GM19438 (cell line): Measurements from ENCODE around the gene DNAJC3.
"Not testable (repeated sequence)": the region's sequence is repeated elsewhere in the genome, so short reads cannot be mapped to it uniquely, and the experiment has no call there.

Experiments used
- ATAC-seq: cut with Tn5 transposase; IDR thresholded peaks from one replicate; pipeline ENCODE4 v1.9.1; 2021; ENCODE audit warnings: low read depth; ENCODE audit not compliant: unreplicated experiment

Gene DNAJC3

DNA sequence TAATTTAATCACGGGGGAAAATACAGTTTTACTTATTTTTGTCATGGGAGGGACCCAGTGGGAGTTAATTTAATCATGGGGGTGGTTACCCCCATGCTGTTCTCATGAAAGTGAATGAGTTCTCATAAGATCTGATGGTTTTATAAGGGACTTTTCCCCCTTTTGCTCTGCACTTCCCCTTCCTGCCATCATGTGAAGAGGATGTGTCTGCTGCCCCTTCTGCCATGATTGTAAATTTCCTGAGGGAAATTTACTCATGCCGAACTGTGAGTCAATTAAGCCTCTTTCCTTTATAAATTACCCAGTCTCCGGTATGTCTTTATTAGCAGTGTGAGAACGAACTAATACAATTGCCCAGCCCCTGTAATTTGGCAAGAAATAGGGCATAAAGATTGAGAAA lies 35.9 kb downstream of the DNAJC3 start:
- ATAC-seq, result not testable (repeated sequence)

DNA sequence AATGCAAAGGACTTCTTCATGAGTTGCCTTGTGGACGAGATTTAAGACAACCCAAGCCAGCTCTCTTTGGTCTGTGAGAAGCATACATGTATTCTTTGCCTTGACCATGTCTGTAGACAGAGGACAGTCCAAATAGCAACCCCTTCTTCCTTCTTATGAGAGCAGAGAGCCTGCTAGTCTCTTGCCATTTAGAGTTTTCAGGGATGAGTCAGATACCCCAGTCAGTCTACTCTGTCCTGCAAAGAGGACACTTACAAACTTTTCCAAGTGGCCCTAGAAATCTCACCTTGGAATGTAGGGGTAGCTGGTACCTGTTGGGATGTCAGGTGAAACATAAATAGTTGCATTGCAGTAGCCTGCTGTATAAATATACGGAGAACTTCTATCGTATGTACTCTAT lies 36.7 kb downstream of the DNAJC3 start:
- no peak for ATAC-seq

DNA sequence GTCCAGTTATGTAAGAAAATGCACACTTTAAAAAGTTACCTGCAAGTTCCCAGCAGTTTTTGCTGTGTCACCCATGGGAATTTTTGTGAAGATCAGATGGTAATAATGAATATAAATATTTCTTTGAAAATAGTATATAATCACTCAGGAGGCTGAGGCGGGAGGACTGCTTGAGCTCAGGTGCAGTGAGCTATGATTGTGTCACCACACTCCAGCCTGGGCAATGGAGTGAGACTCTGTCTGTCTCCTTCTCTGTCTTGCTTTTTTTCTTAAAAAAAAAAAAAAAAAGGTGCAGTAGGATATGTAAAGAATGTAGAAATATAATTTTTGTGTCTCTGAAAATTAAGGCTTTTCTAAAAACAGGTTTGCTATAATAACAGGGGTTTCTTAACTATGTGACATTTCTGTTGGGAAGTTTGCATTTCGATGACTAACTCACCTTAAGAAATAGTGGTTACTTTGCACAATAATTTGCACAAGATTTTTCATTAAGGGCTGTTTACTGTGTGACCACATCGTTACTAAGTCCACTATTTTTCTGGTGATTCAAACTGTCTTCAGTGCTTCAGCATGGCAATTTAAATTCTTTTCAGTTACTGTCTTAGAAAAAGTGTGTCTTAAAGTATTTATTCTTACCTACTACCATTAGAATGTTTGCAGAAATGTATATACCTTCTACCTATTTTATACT lies 37.3 kb downstream of the DNAJC3 start:
- no peak for ATAC-seq

DNA sequence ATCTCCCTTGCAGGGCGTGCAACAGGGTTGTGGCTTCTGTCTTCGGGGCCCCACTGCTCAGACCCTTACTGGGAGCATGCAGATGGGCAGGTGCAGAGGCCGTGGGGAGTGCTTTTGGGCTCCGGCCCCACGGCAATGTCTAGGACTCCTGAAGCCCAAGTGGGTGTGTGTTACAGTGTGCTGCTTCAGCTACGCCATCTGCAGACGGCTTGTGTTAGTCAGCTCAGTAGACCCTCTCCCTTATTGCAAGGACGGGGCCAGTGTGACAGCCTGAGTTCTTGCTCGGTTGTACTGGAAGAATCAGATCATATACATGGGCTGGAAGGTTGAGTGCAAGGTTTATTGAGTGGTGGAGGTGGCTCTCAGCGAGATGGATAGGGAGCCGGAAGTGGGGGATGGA lies 39.3 kb downstream of the DNAJC3 start:
- ATAC-seq, result no peak

DNA sequence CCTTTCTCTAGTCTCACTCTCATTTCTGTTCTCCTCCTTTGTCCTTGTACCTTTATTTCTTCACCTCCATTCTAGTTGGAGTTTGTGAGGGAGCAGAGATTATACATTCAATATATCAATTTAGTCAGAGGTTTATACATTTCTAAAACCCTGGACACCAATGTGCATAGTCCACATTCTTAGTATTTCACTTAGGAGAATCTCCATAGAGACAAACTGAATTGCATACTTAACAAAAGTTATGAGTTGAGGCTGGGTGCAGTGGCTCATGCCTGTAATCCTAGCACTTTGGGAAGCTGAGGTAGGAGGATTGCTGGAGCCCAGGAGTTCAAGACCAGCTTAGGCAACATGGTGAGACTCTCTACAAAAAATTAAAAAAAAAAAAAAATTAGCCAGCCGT lies 45.3 kb downstream of the DNAJC3 start:
- ATAC-seq, result no peak

DNA sequence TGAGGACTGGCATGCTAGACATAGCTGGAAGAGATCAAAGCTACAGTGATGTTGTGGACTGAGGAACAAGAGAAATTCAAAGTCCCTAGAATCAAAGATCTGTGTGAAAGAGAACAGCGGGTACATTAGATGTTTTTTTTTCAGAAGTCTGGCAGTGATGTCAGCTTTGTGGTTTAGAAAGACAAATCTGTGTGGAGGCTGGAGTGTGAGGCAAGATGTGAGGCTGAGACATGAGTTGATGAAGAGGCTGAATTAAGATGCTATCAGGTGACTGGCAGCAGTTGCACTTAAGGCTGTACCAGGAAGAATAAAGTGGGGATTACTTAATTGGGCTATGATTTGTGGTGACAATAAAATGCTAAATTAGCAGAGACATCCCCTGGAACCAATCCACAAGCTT lies 46.5 kb downstream of the DNAJC3 start:
- ATAC-seq, result no peak

DNA sequence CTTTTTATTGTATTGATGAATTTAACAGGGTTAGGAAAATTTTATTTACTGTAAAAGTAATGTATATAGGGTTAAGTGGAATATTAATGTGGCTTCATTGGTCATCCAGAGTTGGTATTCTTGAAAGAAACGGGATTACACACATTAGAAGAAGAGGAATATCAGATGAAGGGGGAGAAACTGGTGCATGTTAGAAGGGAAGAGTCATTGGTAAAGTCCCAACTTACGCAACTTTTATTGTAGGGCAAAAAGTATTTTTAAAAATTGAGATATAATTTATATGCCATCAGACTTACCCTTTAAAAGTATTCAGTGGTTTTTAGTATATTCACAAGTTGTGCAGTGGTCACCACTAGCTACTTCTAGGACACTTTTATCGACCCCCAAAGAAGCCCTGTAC lies 47.3 kb downstream of the DNAJC3 start:
- ATAC-seq, result no peak

DNA sequence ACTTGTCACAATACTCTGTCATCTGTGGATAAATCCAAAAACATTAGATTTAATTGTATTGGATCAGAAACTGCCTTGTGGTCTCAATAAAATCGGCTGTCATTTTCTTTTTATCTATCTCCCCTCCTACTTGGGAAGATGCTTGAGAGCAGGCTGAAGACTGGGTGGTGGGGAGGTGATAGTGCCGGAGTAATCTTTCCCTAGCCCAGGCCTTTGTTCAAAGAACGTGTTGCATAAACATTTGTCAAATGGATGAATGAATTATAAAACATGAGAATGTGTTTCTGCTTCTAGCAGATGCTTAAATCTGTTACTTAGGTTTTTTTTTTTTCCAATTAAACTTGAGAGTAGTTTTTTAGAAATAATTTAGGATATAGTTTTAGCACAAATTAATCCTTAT lies 49.9 kb downstream of the DNAJC3 start:
- ATAC-seq, result no peak

DNA sequence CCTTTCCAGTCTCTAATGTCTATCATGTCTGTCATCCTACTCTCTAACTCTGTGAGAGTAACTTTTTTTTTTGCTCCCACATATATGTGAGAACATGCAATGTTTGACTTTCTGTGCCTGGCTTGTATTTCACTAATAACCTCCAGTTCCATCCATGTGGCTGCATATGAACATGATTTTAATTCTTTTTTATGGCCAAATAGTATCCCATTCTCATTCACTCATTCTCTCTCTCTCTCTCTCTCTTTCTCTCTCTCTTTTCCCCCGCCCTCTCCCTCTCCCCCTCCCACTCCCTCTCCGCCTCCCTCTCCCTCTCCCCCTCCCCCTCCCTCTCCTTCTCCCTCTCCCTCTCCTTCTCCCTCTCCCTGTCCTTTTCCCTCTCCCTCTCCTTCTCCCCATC lies 52.0 kb downstream of the DNAJC3 start:
- ATAC-seq, result no peak

DNA sequence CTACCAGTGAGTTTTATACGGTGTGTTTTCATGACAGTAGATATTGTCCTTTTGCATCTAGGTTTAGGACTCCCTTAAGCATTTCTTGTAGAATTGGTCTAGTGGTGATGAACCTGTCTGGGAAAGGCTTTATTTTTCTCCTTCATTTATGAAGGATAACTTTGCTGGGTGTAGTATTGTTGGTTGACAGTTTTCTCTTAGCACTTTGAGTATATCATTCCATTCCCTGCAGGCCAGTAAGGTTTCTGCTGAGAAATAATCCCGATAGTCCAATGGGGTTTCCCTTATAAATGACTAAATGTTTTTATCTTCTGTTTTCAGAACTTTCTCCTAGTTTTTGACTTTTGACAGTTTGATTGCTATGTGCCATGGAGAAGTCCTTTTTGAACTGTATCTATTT lies 57.2 kb downstream of the DNAJC3 start:
- ATAC-seq, result no peak

DNA sequence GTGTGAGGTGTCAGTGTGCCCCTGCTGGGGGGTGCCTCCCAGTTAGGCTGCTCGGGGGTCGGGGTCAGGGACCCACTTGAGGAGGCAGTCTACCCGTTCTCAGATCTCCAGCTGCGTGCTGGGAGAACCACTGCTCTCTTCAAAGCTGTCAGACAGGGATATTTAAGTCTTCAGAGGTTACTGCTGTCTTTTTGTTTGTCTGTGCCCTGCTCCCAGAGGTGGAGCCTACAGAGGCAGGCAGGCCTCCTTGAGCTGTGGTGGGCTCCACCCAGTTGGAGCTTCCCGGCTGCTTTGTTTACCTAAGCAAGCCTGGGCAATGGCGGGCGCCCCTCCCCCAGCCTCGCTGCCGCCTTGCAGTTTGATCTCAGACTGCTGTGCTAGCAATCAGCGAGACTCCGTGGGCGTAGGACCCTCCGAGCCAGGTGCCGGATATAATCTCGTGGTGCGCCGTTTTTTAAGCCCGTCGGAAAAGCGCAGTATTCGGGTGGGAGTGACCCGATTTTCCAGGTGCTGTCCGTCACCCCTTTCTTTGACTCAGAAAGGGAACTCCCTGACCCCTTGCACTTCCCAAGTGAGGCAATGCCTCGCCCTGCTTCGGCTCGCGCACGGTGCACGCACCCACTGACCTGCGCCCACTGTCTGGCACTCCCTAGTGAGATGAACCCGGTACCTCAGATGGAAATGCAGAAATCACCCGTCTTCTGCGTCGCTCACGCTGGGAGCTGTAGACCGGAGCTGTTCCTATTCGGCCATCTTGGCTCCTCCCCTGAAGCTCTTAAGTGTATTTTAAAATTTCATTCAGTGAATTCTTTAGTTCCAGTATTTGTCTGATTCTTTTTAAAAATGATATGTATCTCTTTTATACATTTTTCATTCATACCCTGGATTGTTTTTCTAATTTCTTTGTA lies 63.4 kb downstream of the DNAJC3 start:
- ATAC-seq, result not testable (repeated sequence)

DNA sequence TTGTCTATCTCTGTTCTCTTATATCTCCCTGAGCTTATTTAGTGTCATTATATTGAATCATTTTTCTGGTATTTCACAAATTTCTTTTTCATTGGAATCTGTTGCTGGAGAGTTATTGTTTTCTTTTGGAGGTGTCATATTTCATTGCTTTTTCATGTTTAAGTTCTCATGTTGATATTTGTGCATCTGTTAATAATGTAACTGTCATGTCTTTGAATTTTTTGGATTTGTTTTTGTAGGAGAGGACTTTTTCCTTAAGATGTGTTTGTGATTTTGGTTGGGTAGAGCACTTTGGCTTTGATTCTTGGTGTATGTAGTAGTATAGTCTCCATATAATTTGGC lies 64.0 kb downstream of the DNAJC3 start:
- ATAC-seq, result no peak

DNA sequence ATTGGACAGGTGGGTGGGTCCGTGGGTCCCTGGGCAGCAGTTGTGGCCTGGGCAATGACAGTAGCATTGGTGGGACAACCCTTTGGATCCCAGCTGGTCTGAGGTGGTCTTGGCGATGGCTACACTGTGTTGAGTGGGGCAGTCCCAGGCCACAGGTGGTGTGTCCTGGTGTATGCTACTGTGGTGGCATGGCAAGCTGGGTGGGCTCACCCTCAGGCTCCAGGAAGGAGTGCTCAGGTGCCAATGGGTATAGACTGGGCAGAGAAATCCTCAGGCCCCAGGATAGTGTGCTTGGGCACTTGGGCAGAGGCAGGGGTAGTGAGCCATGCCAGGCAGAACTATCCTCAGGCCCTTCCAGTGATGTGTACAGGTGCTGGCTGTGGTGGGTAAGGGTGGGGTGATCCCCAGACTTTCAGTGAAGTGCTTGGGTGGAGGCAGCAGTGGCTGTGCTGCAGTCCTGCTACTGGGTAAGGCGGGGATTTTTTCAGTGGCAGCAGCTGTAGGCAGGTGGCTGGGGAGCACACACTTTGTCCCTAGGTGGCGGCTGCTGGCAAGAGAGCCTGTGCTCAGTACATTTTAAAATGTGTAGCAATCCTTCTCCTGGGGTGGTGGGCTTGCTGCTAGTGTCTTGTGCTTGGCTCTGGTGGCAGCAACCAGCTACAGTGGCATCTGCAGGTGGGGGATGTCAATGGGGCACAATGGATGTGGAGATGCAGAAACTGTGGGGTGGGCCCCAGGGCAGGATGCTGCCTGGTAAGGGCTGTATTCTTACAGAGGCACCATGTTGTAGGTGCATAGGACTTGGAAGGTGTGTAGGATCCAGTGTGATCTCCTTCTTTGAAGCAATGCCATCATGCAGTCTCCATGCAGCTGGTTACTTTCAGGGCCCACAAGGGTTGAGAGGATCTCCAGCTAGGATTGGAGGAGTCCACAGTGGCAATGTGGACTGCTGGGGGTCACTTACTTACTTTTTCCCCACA lies 64.9 kb downstream of the DNAJC3 start:
- ATAC-seq, result no peak

DNA sequence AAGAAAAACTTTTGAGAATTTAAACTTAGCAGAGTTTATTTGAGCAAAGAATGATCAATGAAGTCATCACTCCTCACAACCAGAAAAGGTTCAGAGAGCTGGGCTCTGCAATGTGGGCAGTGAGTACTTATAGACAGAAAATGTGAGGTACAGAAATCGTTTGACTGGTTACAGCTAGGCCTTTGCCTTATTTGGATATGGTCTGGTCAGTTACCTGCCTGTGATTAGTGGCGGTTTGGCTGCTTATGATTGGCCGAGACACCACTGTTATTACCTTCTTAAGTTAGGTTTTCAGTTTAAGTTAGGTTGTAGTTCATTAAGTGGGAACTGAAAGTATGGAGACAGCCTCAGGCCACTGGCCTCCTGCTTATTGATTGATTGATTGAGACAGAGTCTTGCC lies 66.3 kb downstream of the DNAJC3 start:
- no peak for ATAC-seq

DNA sequence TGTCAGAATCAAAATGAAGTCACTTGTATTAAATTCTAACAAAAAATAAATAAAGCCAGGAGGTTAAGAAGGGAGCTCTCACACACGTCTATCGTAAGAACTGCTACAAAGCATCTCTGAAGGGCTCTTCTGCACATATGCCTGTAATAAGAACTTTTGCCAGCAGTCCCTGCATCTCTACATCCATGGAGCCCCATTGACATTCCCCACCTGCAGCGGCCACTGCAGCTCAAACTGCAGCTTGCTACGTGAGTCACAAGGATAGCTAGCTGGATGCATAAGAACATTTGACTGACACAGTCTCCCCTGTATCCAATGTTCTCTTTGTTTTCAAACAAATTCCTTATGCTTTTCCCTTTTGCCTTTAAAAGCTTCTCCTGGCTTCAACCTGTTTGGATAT lies 68.3 kb downstream of the DNAJC3 start:
- no peak for ATAC-seq

DNA sequence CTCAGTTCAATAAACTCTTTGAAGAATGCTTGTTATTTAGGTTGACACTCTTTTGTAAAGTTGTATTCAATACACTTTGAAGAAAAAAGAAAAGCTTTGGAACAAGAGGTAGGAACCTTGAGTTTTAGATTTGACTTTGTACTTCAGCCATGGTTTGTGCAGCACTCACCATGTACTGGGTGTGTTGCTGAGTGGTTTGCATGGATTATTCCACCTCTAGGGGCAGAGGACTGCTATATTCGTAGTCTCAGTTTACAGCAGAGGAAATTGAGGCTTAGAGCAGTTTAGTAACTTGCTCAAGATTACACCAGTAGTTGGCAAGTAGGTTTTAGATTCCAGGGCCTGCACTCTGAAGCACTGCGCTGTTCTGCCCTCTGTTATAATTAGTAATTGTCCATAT lies 68.8 kb downstream of the DNAJC3 start:
- ATAC-seq, result no peak

DNA sequence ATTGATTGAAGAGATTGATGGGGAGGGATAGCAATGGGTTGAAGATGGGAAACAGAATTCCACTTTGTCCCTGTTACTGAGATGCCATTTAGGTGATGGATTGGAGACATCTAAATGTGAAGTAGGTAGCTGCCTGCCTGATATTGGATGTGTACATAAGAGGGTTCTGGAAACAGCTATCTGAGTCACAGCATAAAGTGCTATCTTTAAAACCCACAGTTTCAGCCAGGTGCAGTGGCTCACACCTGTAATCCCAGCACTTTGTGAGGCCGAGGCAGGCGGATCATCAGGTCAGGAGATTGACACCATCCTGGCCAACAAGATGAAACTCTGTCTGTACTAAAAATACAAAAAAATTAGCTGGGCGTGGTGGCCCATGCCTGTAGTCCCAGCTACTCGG lies 72.6 kb downstream of the DNAJC3 start:
- ATAC-seq, result no peak

DNA sequence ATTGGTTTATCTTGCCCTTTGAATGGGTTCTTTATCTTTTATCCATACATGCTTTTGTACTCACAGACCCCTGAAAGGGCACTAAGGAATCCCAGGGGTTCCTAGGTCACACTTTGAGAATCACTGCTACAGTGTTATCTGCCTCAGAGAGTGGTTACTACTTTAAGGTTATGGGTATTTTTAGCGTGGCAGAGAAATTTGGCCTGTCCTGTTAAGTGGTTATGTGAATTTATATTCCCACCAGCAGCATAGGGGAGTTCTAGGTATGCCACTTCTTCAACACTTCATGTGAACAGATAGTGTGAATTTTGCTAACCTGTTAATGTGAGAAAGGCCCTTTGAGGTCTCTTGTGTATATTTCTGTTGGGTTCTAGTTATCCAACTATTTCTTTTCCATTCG lies 75.7 kb downstream of the DNAJC3 start:
- ATAC-seq, result no peak

DNA sequence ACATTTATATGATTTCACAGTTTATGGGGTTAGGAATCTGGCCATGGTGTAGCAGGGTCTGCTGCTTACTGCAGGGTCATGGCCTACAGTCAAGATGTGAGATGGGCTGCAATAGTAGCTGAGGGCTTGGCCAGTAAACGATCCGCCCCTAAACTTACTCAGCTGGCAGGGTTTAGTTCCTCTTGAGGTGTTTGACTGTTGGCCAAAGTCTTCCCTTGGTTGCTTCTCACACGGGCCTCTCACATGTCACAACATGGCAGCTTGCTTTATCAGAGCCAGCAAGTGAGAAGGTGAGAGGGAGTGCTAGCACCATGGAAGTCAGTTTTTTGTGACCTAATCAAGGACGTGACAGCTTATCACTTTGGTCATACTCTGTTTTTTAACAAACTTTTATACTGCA lies 77.1 kb downstream of the DNAJC3 start:
- no peak for ATAC-seq

DNA sequence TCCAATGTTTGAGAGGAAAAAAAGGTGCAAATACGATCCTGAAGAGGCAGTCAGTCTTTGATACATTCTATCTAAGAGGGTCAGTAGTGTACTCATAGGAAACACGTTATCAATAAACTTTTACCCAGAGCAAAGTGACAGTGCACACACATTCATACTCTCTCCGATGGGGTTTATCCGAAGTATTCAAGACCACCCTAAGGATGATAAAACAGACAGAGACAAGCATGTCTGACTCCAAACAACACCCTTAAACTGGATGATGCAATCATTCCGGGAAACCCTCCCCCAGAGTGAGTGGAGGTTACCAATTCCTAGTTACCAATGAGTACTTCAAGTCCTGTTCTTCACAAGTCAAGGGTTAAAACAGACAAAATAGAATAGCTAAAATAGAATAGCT lies 79.1 kb downstream of the DNAJC3 start:
- ATAC-seq, result no peak

DNA sequence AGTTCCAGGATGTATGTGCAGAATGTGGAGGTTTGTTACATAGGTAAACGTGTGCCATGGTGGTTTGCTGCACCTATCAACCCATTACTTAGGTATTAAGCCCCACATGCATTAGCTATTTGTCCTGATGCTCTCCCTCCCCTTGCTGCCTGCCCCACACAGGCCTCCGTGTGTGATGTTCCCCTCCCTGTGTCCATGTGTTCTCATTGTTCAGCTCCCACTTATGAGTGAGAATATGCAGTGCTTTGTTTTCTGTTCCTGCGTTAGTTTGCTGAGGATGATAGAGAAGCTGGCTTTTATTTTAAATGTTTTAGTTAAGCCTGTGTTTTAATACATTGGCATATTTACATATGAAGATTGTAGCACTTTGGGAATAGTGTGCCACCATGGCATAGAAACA lies 85.7 kb downstream of the DNAJC3 start:
- not testable (repeated sequence) for ATAC-seq
